GM12878 (cell line): ENCODE data around the gene FSTL4. TPM values are rescaled to one million over a fixed set of nuclear protein-coding genes. Genes with fewer than 3 reads are reported as not detected.

Source experiments
- ATAC-seq: fragments of 200-7000 bp; cut with Tn5 transposase; 3 replicates; pipeline ENCODE4 v1.9.1; 2020; ENCODE audit warnings: mild to moderate bottlenecking, moderate library complexity
- BruUV-seq: library from RNA; stranded (reverse); fragments of 400-500 nt; replicated peaks from 2 replicates; lab custom pipeline; 2021; lab: Mats Ljungman, UMichigan
- CTCF ChIA-PET: fragments of 300-600 bp; sonication (Branson Sonifier 250); formaldehyde crosslinking; extraction: SDS; loops from one replicate; lab custom pipeline; 2021; ENCODE audit warnings: inconsistent platforms; lab: Yijun Ruan, JAX
- POLR2A ChIA-PET: fragments of 350-600 bp; formaldehyde crosslinking; extraction: SDS; loops from one replicate; lab custom pipeline; 2021; ENCODE audit warnings: inconsistent platforms; lab: Charles Lee
- RAD21 ChIA-PET: fragments of 300-600 bp; sonication (Branson Sonifier 250); formaldehyde crosslinking; loops from one replicate; lab custom pipeline; 2023; ENCODE audit warnings: antibody characterized with exemption; ENCODE audit not compliant: unreplicated experiment; lab: Charles Lee
- SMC1A ChIA-PET: fragments of 300-600 bp; sonication (Branson Sonifier 250); formaldehyde crosslinking; loops from one replicate; lab custom pipeline; 2023; ENCODE audit not compliant: unreplicated experiment, uncharacterized antibody; lab: Charles Lee
- DNase-seq: peaks from one replicate; pipeline ENCODE4 v3.0.0-alpha.2; 2011; ENCODE audit warnings: low read depth, low spot score
- FAIRE-seq: peaks from 3 replicates; lab custom pipeline; 2011; peaks lifted over from hg19 to GRCh38; lab: Jason Lieb, UNC
- H2AFZ ChIP-seq: 2 replicates; pipeline ENCODE4 v1.6.0; 2011; ENCODE audit warnings: low read depth, low read length, control low read depth; ENCODE audit not compliant: control insufficient read depth
- H3K27ac ChIP-seq: 2 replicates; pipeline ENCODE4 v1.5.1; 2011; ENCODE audit warnings: control low read depth; ENCODE audit not compliant: control insufficient read depth, insufficient read depth
- H3K27me3 ChIP-seq, 2 experiments: replicated peaks in 1 of 2; 2 replicates each; pipeline versions ENCODE4 v1.6.0 to v1.6.1; 2011; ENCODE audit warnings: low read length in 1 of 2; ENCODE audit not compliant: control insufficient read depth in 2 of 2, insufficient read depth in 2 of 2
- H3K36me3 ChIP-seq, 2 experiments: 2 replicates each; pipeline ENCODE4 v1.5.1; 2011; ENCODE audit warnings: low read length in 1 of 2; ENCODE audit not compliant: control insufficient read depth in 2 of 2, insufficient read depth in 2 of 2
- H3K4me1 ChIP-seq: 2 replicates; pipeline ENCODE4 v1.6.1; 2011; ENCODE audit warnings: mild to moderate bottlenecking, low read length, moderate library complexity, mixed read lengths; ENCODE audit not compliant: control insufficient read depth, insufficient read depth
- H3K4me2 ChIP-seq: 2 replicates; pipeline ENCODE4 v1.6.0; 2011; ENCODE audit warnings: control low read depth; ENCODE audit not compliant: control insufficient read depth, insufficient read depth
- H3K4me3 ChIP-seq: fragments of 200-600 bp; sonication (generic); 2 replicates; pipeline ENCODE4 v1.5.1; 2016
- H3K79me2 ChIP-seq: 2 replicates; pipeline ENCODE4 v1.6.0; 2011; ENCODE audit warnings: low read length; ENCODE audit not compliant: control insufficient read depth, insufficient read depth
- H3K9ac ChIP-seq: 2 replicates; pipeline ENCODE4 v1.8.0; 2011; ENCODE audit warnings: low read length, control low read depth, mixed read lengths; ENCODE audit not compliant: control insufficient read depth, insufficient read depth
- H3K9me3 ChIP-seq: replicated peaks from 3 replicates; pipeline ENCODE4 v1.5.1; 2011; ENCODE audit warnings: mild to moderate bottlenecking, low read length; ENCODE audit not compliant: control insufficient read depth, insufficient read depth
- H4K20me1 ChIP-seq: 2 replicates; pipeline ENCODE4 v1.6.0; 2011; ENCODE audit not compliant: control insufficient read depth, insufficient read depth
- E2F8 ChIP-seq: fragments of 450-650 bp; IDR thresholded peaks from 2 replicates; pipeline ENCODE4 v1.6.1; 2018; ENCODE audit warnings: mild to moderate bottlenecking, low read depth, moderate library complexity; ENCODE audit not compliant: partially characterized antibody
- HDAC6 ChIP-seq: fragments of 200-600 bp; sonication (generic); IDR thresholded peaks from one replicate; pipeline ENCODE4 v1.8.0; 2017; ENCODE audit warnings: antibody characterized with exemption; ENCODE audit not compliant: unreplicated experiment
- HDGF ChIP-seq: fragments of 450-650 bp; IDR thresholded peaks from 2 replicates; pipeline ENCODE4 v1.6.1; 2016; ENCODE audit warnings: antibody characterized with exemption
- PAX5 ChIP-seq: IDR thresholded peaks from 2 replicates; pipeline ENCODE4 v1.6.1; 2011; ENCODE audit warnings: low read depth, low read length, borderline replicate concordance
- WGBS: methylation state at CpG from one replicate; pipeline ENCODE4 v1.1.6; 2016; ENCODE audit warnings: low lambda C conversion rate; ENCODE audit not compliant: insufficient replicate concordance, insufficient coverage; ENCODE audit errors: missing lambda C conversion rate; 5-methylcytosine and 5-hydroxymethylcytosine counted together
- in situ Hi-C: fragments of 300-500 bp; cut with MboI; formaldehyde crosslinking; loops from 9 replicates; pipeline ENCODE4 v1.14.3; 2018; ENCODE audit warnings: mixed read lengths
- intact Hi-C: fragments of 100-400 bp; cut with micrococcal nuclease; formaldehyde crosslinking; loops from one replicate; pipeline ENCODE4 v1.14.2; 2022; ENCODE audit not compliant: unreplicated experiment
- polyA plus RNA-seq, 11 experiments: library from polyadenylated mRNA; depleted of rRNA in 4 of 11; unstranded in 6 of 11; stranded (reverse) in 5 of 11; fragments of >200 nt; fragmentation: Nextera tagmentation in 4 of 11; fragmentation: Illumina TruSeq in 1 of 11; extraction: Ambion mirVana in 4 of 11; extraction: Trizol in 1 of 11; gene quantifications; 1 replicate in 1 of 11; 2 replicates in 10 of 11; pipeline versions ENCODE4 v1.2.1 to v1.2.3, GENCODE V29; 2011 to 2016; ENCODE audit warnings: inconsistent platforms in 2 of 11, missing spikeins in 2 of 11, low read depth in 1 of 11
- total RNA-seq, 4 experiments: library from RNA; depleted of rRNA in 3 of 4; stranded (reverse); fragments of >200 nt in 3 of 4; fragmentation: Illumina TruSeq in 1 of 4; extraction: Trizol in 1 of 4; gene quantifications; 2 replicates each; pipeline versions ENCODE4 v1.2.1 to v1.2.3, GENCODE V29; 2013 to 2021
- TF ChIP-seq, protein P1 (sequence below): IDR thresholded peaks from 2 replicates; pipeline ENCODE4 v1.6.1; 2011; ENCODE audit warnings: mild to moderate bottlenecking, low read depth, low read length, moderate library complexity; ENCODE audit not compliant: insufficient replicate concordance
- TF ChIP-seq, protein P2 (sequence below): fragments of 450-650 bp; formaldehyde crosslinking; IDR thresholded peaks from 2 replicates; pipeline ENCODE4 v1.5.0; 2022; ENCODE audit warnings: mild to moderate bottlenecking, missing genetic modification characterization

Gene FSTL4
- total and polyA plus RNA-seq, 10 of the 15 experiments (the other 5 are each of a cell fraction or from before 2014, with no cell fraction given) = 0.01 to 0.79 (median 0.21) TPM; not detected in 6

GRCh38 chr5:133525126-133525525 lies 87.2 kb downstream of the FSTL4 start (continued):
- no peak for TF ChIP-seq E2F8

- SMC1A ChIA-PET = no interaction called here
- CTCF ChIA-PET = no interaction called here
- ATAC-seq = no peak
These were observed 87.7 kb downstream of the FSTL4 start for GRCh38 chr5:133524666-133525065.

More at GRCh38 chr5:133524666-133525065, 87.7 kb downstream of the FSTL4 start:
- in situ Hi-C loops = no loop called here
- H3K4me3 ChIP-seq = no peak overlapping the region
- H3K4me2 ChIP-seq = no peak overlapping the region
- RAD21 ChIA-PET = no interaction called here
- H2AFZ ChIP-seq = no peak overlapping the region
- POLR2A ChIA-PET = interaction anchor here (0.6 kb wide), 1 partner anchor 384 kb away, joined by 3 read pairs; no protein-coding TSS in a partner anchor
- 58% methylated on average over 4 of the region's 4 CpGs for WGBS
- no peak for FAIRE-seq
- H3K79me2 ChIP-seq = no peaks in the 10 kb centered on the region
- H3K9ac ChIP-seq = no peak overlapping the region
- H3K4me1 ChIP-seq = no peaks in the 10 kb centered on the region
- no peak for TF ChIP-seq HDAC6
- no peak for TF ChIP-seq HDGF
- TF ChIP-seq PAX5 = no peak
- TF ChIP-seq, protein P1, sequence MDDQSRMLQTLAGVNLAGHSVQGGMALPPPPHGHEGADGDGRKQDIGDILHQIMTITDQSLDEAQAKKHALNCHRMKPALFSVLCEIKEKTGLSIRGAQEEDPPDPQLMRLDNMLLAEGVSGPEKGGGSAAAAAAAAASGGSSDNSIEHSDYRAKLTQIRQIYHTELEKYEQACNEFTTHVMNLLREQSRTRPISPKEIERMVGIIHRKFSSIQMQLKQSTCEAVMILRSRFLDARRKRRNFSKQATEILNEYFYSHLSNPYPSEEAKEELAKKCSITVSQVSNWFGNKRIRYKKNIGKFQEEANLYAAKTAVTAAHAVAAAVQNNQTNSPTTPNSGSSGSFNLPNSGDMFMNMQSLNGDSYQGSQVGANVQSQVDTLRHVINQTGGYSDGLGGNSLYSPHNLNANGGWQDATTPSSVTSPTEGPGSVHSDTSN = no peak
- TF ChIP-seq, protein P2, sequence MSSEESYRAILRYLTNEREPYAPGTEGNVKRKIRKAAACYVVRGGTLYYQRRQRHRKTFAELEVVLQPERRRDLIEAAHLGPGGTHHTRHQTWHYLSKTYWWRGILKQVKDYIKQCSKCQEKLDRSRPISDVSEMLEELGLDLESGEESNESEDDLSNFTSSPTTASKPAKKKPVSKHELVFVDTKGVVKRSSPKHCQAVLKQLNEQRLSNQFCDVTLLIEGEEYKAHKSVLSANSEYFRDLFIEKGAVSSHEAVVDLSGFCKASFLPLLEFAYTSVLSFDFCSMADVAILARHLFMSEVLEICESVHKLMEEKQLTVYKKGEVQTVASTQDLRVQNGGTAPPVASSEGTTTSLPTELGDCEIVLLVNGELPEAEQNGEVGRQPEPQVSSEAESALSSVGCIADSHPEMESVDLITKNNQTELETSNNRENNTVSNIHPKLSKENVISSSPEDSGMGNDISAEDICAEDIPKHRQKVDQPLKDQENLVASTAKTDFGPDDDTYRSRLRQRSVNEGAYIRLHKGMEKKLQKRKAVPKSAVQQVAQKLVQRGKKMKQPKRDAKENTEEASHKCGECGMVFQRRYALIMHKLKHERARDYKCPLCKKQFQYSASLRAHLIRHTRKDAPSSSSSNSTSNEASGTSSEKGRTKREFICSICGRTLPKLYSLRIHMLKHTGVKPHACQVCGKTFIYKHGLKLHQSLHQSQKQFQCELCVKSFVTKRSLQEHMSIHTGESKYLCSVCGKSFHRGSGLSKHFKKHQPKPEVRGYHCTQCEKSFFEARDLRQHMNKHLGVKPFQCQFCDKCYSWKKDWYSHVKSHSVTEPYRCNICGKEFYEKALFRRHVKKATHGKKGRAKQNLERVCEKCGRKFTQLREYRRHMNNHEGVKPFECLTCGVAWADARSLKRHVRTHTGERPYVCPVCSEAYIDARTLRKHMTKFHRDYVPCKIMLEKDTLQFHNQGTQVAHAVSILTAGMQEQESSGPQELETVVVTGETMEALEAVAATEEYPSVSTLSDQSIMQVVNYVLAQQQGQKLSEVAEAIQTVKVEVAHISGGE (CRISPR knock-in tag) = no peak
- TF ChIP-seq, all 136 proteins: peak for 0
- Histone ChIP-seq H3K27ac (no peak overlapping the region), H3K9me3 (no peaks in the 10 kb centered on the region), H3K27me3 (peaks cover 1 to 2% of the 10 kb centered on the region in 2 experiments), H3K36me3 (no peaks in the 10 kb centered on the region), H4K20me1 (no peaks in the 10 kb centered on the region; the same call in 1 of the 2 replicates)
- intact Hi-C loops = no loop called here
- no TSS peak for BruUV-seq
- no peak for DNase-seq
